ENCODE results near the gene APLP1. TPM values are rescaled to one million over a fixed set of nuclear protein-coding genes. Genes with fewer than 3 reads are reported as not detected.

APLP1 gene
- total and polyA plus RNA-seq, 4 donors, result 0.08 to 0.51 (median 0.16) TPM; not detected in 1

- no peak overlapping the region for H3K4me3 ChIP-seq (ENCODE audit: low read depth in 1 of 3, low read length in 3 of 3)
- H3K27me3 ChIP-seq (ENCODE audit: control insufficient read depth in 4 of 4, insufficient read depth in 4 of 4, low read length in 3 of 4), result peaks cover 0 to 4% (median 0%) of the 10 kb centered on the region in 4 donors
- no peak overlapping the region for H3K9ac ChIP-seq (ENCODE audit: low read depth in 1 of 2, low read length in 2 of 2)
- H3K36me3 ChIP-seq (ENCODE audit: control insufficient read depth in 4 of 4, insufficient read depth in 3 of 4, low read depth in 1 of 4, low read length in 3 of 4), result no peaks in the 10 kb centered on the region
- H3K27ac ChIP-seq (ENCODE audit: low read depth in 1 of 2, low read length in 2 of 2), result no peak overlapping the region
- no peaks in the 10 kb centered on the region for H3K4me1 ChIP-seq (ENCODE audit: control insufficient read depth in 4 of 4, insufficient read depth in 4 of 4, low read length in 3 of 4)
- peaks cover 0 to 4% (median 0%) of the 10 kb centered on the region in 4 donors for H3K9me3 ChIP-seq (ENCODE audit: control insufficient read depth in 4 of 4, low read length in 3 of 4)
- TF ChIP-seq RAD21 (IDR thresholded peaks at IDR 0.05) (no peak), HNF4G (IDR thresholded peaks at IDR 0.05) (no peak)
- WGBS, result 89% methylated on average over 3 of the region's 3 CpGs
- no peak for DNase-seq (ENCODE audit: low spot score)
Measured at GRCh38 chr19:35925501-35925900, 57.1 kb downstream of the APLP1 start.

GRCh38 chr19:35928507-35928906, 60.1 kb downstream of the APLP1 start:
- Histone ChIP-seq H3K36me3 (ENCODE audit: control insufficient read depth in 4 of 4, insufficient read depth in 3 of 4, low read depth in 1 of 4, low read length in 3 of 4) (no peaks in the 10 kb centered on the region), H3K9ac (ENCODE audit: low read depth in 1 of 2, low read length in 2 of 2) (no peak overlapping the region), H3K9me3 (ENCODE audit: control insufficient read depth in 4 of 4, low read length in 3 of 4) (peaks cover 0 to 4% (median 0%) of the 10 kb centered on the region in 4 donors), H3K4me1 (ENCODE audit: control insufficient read depth in 4 of 4, insufficient read depth in 4 of 4, low read length in 3 of 4) (peaks cover 0 to 4% (median 3%) of the 10 kb centered on the region in 4 donors), H3K4me3 (ENCODE audit: low read depth in 1 of 3, low read length in 3 of 3) (no peak overlapping the region), H3K27me3 (ENCODE audit: control insufficient read depth in 4 of 4, insufficient read depth in 4 of 4, low read length in 3 of 4) (peaks cover 0 to 4% (median 0%) of the 10 kb centered on the region in 4 donors), H3K27ac (ENCODE audit: low read depth in 1 of 2, low read length in 2 of 2) (no peak overlapping the region)
- 75% methylated on average over 5 of the region's 5 CpGs for WGBS
- TF ChIP-seq NR2F2 (IDR thresholded peaks at IDR 0.05) (no peak), GABPA (IDR thresholded peaks at IDR 0.05 in 1 of 2, conservative IDR thresholded peaks at IDR 0.05 in 1 of 2) (no peak), JUND (IDR thresholded peaks at IDR 0.05) (no peak), FOXA2 (IDR thresholded peaks at IDR 0.05) (no peak), REST (IDR thresholded peaks at IDR 0.05) (no peak), TAF1 (conservative IDR thresholded peaks at IDR 0.05) (no peak), FOXA1 (IDR thresholded peaks at IDR 0.05) (no peak), YY1 (IDR thresholded peaks at IDR 0.05) (no peak), HNF4G (IDR thresholded peaks at IDR 0.05) (no peak), RXRA (IDR thresholded peaks at IDR 0.05) (no peak), EGR1 (IDR thresholded peaks at IDR 0.05; ENCODE audit: low read depth in 2 of 2) (no peak), HNF4A (conservative IDR thresholded peaks at IDR 0.05) (no peak), SP1 (IDR thresholded peaks at IDR 0.05) (no peak), MAX (IDR thresholded peaks at IDR 0.05) (no peak), CTCF (IDR thresholded peaks at IDR 0.05; ENCODE audit: low read depth, low read length, missing input control) (no peak), RAD21 (IDR thresholded peaks at IDR 0.05) (no peak)
- TF ChIP-seq, protein P1, sequence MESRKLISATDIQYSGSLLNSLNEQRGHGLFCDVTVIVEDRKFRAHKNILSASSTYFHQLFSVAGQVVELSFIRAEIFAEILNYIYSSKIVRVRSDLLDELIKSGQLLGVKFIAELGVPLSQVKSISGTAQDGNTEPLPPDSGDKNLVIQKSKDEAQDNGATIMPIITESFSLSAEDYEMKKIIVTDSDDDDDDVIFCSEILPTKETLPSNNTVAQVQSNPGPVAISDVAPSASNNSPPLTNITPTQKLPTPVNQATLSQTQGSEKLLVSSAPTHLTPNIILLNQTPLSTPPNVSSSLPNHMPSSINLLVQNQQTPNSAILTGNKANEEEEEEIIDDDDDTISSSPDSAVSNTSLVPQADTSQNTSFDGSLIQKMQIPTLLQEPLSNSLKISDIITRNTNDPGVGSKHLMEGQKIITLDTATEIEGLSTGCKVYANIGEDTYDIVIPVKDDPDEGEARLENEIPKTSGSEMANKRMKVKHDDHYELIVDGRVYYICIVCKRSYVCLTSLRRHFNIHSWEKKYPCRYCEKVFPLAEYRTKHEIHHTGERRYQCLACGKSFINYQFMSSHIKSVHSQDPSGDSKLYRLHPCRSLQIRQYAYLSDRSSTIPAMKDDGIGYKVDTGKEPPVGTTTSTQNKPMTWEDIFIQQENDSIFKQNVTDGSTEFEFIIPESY (IDR thresholded peaks at IDR 0.05), result no peak
- no peak for DNase-seq (ENCODE audit: low spot score)

Small RNA genes within 50 kb of the gene (small RNA-seq; reads per million reads assigned to genes)
- gene RN7SL402P, result not detected

Other genes with a start within 250 kb of the APLP1 start
- gene RBM42, start 239.5 kb upstream of the APLP1 start, total RNA-seq, result 10 to 100 TPM; 20.1 TPM
- 10 to 100 TPM; 17.8 to 34.7 TPM for gene RBM42, start 239.5 kb upstream of the APLP1 start, polyA plus RNA-seq
- gene ETV2, start 226.8 kb upstream of the APLP1 start, total RNA-seq, result under 1 TPM; 0.17 to 0.70 TPM
- gene ETV2, start 226.8 kb upstream of the APLP1 start, polyA plus RNA-seq, result 1 to 10 TPM; 1.6 to 1.8 TPM
- 100 to 1,000 TPM; 139 to 191 TPM for gene COX6B1, start 220.3 kb upstream of the APLP1 start, total RNA-seq
- 100 to 1,000 TPM; 451 to 518 TPM for gene COX6B1, start 220.3 kb upstream of the APLP1 start, polyA plus RNA-seq
- under 1 TPM in 1 of 2 donors, not detected in 1; 0.56 TPM for gene UPK1A, start 202.1 kb upstream of the APLP1 start, total RNA-seq
- under 1 TPM in 1 of 2 donors, not detected in 1; 0.10 TPM for gene UPK1A, start 202.1 kb upstream of the APLP1 start, polyA plus RNA-seq
- not detected for gene ZBTB32, start 164.0 kb upstream of the APLP1 start, total RNA-seq
- under 1 TPM in 1 of 2 donors, not detected in 1; 0.47 TPM for gene ZBTB32, start 164.0 kb upstream of the APLP1 start, polyA plus RNA-seq
- 10 to 100 TPM in 1 of 2 donors, 1 to 10 TPM in 1; 6.3 to 12.1 TPM for gene KMT2B, start 150.6 kb upstream of the APLP1 start, total RNA-seq
- 10 to 100 TPM in 1 of 2 donors, 1 to 10 TPM in 1; 3.7 to 10.3 TPM for gene KMT2B, start 150.6 kb upstream of the APLP1 start, polyA plus RNA-seq
- 10 to 100 TPM in 1 of 2 donors, 1 to 10 TPM in 1; 7.0 to 11.2 TPM for gene IGFLR1, start 126.1 kb upstream of the APLP1 start, total RNA-seq
- gene IGFLR1, start 126.1 kb upstream of the APLP1 start, polyA plus RNA-seq, result 10 to 100 TPM; 51.1 to 59.7 TPM
- gene U2AF1L4, start 123.2 kb upstream of the APLP1 start, total RNA-seq, result 10 to 100 TPM in 1 of 2 donors, 1 to 10 TPM in 1; 4.5 to 14.8 TPM
- gene U2AF1L4, start 123.2 kb upstream of the APLP1 start, polyA plus RNA-seq, result 10 to 100 TPM; 12.0 to 36.5 TPM
- 1 to 10 TPM; 7.4 to 7.7 TPM for gene PSENEN, start 122.9 kb upstream of the APLP1 start, total RNA-seq
- 10 to 100 TPM; 33.8 to 58.1 TPM for gene PSENEN, start 122.9 kb upstream of the APLP1 start, polyA plus RNA-seq
- 1 to 10 TPM; 2.6 to 7.0 TPM for gene LIN37, start 120.0 kb upstream of the APLP1 start, total RNA-seq
- 1 to 10 TPM; 5.8 to 6.3 TPM for gene LIN37, start 120.0 kb upstream of the APLP1 start, polyA plus RNA-seq
- 1 to 10 TPM; 2.7 to 4.4 TPM for gene HSPB6, start 111.5 kb upstream of the APLP1 start, total RNA-seq
- 10 to 100 TPM in 1 of 2 donors, 1 to 10 TPM in 1; 6.9 to 17.7 TPM for gene HSPB6, start 111.5 kb upstream of the APLP1 start, polyA plus RNA-seq
- gene PROSER3, start 110.4 kb upstream of the APLP1 start, total RNA-seq, result 1 to 10 TPM; 2.1 to 4.5 TPM
- 1 to 10 TPM; 2.4 to 3.1 TPM for gene PROSER3, start 110.4 kb upstream of the APLP1 start, polyA plus RNA-seq
- gene ARHGAP33, start 93.0 kb upstream of the APLP1 start, total RNA-seq, result 10 to 100 TPM in 1 of 2 donors, 1 to 10 TPM in 1; 2.0 to 10.1 TPM
- 1 to 10 TPM in 1 of 2 donors, under 1 TPM in 1; 0.85 to 1.6 TPM for gene ARHGAP33, start 93.0 kb upstream of the APLP1 start, polyA plus RNA-seq
- gene PRODH2, start 55.7 kb upstream of the APLP1 start, total RNA-seq, result 100 to 1,000 TPM in 1 of 2 donors, 10 to 100 TPM in 1; 56.4 to 116 TPM
- 100 to 1,000 TPM; 112 to 156 TPM for gene PRODH2, start 55.7 kb upstream of the APLP1 start, polyA plus RNA-seq
- gene NPHS1, start 16.1 kb upstream of the APLP1 start, total RNA-seq, result under 1 TPM in 1 of 2 donors, not detected in 1; under 0.01 TPM
- not detected for gene NPHS1, start 16.1 kb upstream of the APLP1 start, polyA plus RNA-seq
- gene KIRREL2, start 11.7 kb upstream of the APLP1 start, total RNA-seq, result not detected
- not detected for gene KIRREL2, start 11.7 kb upstream of the APLP1 start, polyA plus RNA-seq
- gene NFKBID, start 32.0 kb downstream of the APLP1 start, total RNA-seq, result 1 to 10 TPM; 1.3 to 2.4 TPM
- gene NFKBID, start 32.0 kb downstream of the APLP1 start, polyA plus RNA-seq, result 1 to 10 TPM in 1 of 2 donors, under 1 TPM in 1; 0.66 to 1.2 TPM
- 1 to 10 TPM; 2.0 to 3.1 TPM for gene HCST, start 34.0 kb downstream of the APLP1 start, total RNA-seq
- 10 to 100 TPM in 1 of 2 donors, 1 to 10 TPM in 1; 4.6 to 13.3 TPM for gene HCST, start 34.0 kb downstream of the APLP1 start, polyA plus RNA-seq
- 10 to 100 TPM; 26.8 to 37.6 TPM for gene TYROBP, start 39.7 kb downstream of the APLP1 start, total RNA-seq
- gene TYROBP, start 39.7 kb downstream of the APLP1 start, polyA plus RNA-seq, result 10 to 100 TPM; 43.8 to 89.6 TPM
- 1 to 10 TPM in 1 of 2 donors, under 1 TPM in 1; 0.89 to 1.9 TPM for gene LRFN3, start 67.8 kb downstream of the APLP1 start, total RNA-seq
- gene LRFN3, start 67.8 kb downstream of the APLP1 start, polyA plus RNA-seq, result 1 to 10 TPM; 2.2 to 8.4 TPM
- 10 to 100 TPM in 1 of 2 donors, 1 to 10 TPM in 1; 8.4 to 28.4 TPM for gene SDHAF1, start 126.6 kb downstream of the APLP1 start, total RNA-seq
- gene SDHAF1, start 126.6 kb downstream of the APLP1 start, polyA plus RNA-seq, result 10 to 100 TPM; 16.0 to 21.7 TPM
- gene SYNE4, start 140.2 kb downstream of the APLP1 start, total RNA-seq, result 1 to 10 TPM; 1.8 to 4.4 TPM
- gene SYNE4, start 140.2 kb downstream of the APLP1 start, polyA plus RNA-seq, result 1 to 10 TPM; 4.3 to 5.7 TPM
- gene ALKBH6, start 145.6 kb downstream of the APLP1 start, total RNA-seq, result 1 to 10 TPM; 6.3 to 8.3 TPM
- 10 to 100 TPM in 1 of 2 donors, 1 to 10 TPM in 1; 9.3 to 11.8 TPM for gene ALKBH6, start 145.6 kb downstream of the APLP1 start, polyA plus RNA-seq
- 1 to 10 TPM in 1 of 2 donors, under 1 TPM in 1; 0.59 to 1.5 TPM for gene CLIP3, start 164.3 kb downstream of the APLP1 start, total RNA-seq
- gene CLIP3, start 164.3 kb downstream of the APLP1 start, polyA plus RNA-seq, result under 1 TPM; 0.78 to 0.82 TPM
- 1 to 10 TPM; 1.8 to 2.3 TPM for gene THAP8, start 185.7 kb downstream of the APLP1 start, total RNA-seq
- gene THAP8, start 185.7 kb downstream of the APLP1 start, polyA plus RNA-seq, result 1 to 10 TPM; 4.2 to 4.4 TPM
- 1 to 10 TPM in 1 of 2 donors, under 1 TPM in 1; 0.59 to 6.6 TPM for gene WDR62, start 186.3 kb downstream of the APLP1 start, total RNA-seq
- under 1 TPM; 0.26 to 0.83 TPM for gene WDR62, start 186.3 kb downstream of the APLP1 start, polyA plus RNA-seq
- not detected for gene OVOL3, start 242.6 kb downstream of the APLP1 start, total RNA-seq
- gene OVOL3, start 242.6 kb downstream of the APLP1 start, polyA plus RNA-seq, result not detected
- 10 to 100 TPM; 11.4 to 82.1 TPM for gene POLR2I, start 246.3 kb downstream of the APLP1 start, total RNA-seq
- 100 to 1,000 TPM in 1 of 2 donors, 10 to 100 TPM in 1; 40.2 to 110 TPM for gene POLR2I, start 246.3 kb downstream of the APLP1 start, polyA plus RNA-seq
- 10 to 100 TPM; 29.8 to 43.2 TPM for gene TBCB, start 246.9 kb downstream of the APLP1 start, total RNA-seq
- 10 to 100 TPM; 36.4 to 61.3 TPM for gene TBCB, start 246.9 kb downstream of the APLP1 start, polyA plus RNA-seq

All from liver (tissue), 10 donors.